ENCODE data around the gene CEP170B. TPM values are rescaled to one million over a fixed set of nuclear protein-coding genes. Genes with fewer than 3 reads are reported as not detected.
A peak's percentile ranks its signal among the peaks of the same experiment; 100 is the strongest.

The CEP170B gene
- total RNA-seq, 2 experiments from 2014 or later = 5.7 to 6.3 TPM

DNA sequence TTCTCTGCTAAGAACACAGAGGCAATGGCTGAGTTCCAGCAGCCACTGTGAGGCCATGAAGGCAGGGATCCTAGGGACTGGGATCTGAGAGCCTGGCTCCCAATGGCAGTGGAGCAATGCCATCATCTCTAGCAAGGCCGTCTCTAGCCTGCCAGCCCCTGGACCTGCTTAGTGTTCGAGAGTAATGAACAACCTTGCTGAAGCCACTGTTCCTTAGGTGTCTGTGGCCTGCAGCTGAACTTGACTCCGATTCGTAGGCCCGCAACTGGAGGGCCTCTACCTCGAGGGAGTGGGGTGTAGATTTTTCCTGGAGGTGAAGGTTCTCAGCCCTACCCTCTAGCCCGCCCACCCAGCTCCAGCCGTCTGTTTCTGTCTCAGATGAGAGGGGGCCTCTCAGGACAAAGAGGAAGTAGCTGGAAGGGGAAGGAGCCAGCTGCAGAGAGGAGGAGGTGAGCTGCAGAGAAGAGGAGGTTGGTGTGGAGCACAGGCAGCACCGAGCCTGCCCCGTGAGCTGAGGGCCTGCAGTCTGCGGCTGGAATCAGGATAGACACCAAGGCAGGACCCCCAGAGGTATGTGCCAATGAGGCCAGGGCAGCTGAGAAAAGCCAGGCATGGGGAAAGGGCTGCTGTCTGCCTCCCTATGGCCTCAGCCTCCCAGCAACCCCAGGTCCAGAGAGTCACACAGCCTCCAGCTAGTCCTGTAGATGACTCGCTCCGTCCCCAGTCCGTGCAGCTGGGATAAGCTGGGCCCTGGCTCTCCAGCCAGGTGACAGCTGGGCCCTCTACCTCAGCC is 59.5 kb downstream of the CEP170B start, which contains the start of gene PLD4:
Gene PLD4 (plus strand): TSS at position 459 of the 793 bp plus-strand sequence. CDS start 2,262 bp downstream, outside the sequence.
- ATAC-seq (ENCODE audit: low read depth) (no peak), DNase-seq (no peak)
- Mint-ChIP-seq H3K36me3 (no peaks in the 10 kb centered on the region), H3K27me3 (peaks cover 3% of the 10 kb centered on the region), H3K27ac (no peak within 1 kb of the TSS), H3K4me3 (no peak within 1 kb of the TSS), H3K9me3 (peaks cover 4% of the 10 kb centered on the region), H3K4me1 (no peaks in the 10 kb centered on the region)
- POLR2A ChIA-PET = no interaction called here

DNA sequence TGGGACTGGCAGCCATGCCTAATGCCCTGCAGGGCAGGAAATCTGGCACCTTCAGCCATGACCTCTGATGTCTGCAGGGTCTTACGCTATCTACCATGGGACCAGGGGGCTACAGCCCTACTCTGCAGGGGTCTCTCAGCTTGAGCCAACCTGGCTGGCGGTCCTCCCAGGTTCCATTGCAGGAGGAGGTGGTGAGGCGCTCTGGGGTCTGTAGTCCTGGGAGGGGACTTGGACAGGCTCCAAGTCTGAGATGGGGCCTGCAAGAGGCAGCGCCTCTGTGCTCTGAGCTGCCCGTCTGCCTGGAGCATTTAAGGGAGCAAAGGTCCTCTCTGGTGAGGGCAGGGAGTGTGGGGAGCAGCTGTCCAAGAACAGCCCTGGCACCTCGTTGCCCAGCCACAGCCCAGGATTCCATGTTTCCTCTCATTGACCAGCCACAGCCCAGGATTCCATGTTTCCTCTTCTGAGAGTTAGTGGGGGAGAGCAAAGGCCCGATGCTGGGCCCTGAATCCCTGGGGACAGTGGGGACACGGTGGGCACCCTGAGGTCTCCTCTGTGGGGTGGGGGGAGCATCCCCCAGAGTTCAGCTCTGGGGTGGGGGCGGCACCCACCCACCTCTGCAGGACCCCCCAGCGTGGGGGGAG is 60.3 kb downstream of the CEP170B start:
- DNase-seq = no peak
- H3K4me1 Mint-ChIP-seq = no peaks in the 10 kb centered on the region
- H3K27ac Mint-ChIP-seq = no peak overlapping the region
- POLR2A ChIA-PET = no interaction called here
- peaks cover 3% of the 10 kb centered on the region for H3K27me3 Mint-ChIP-seq
- ATAC-seq (ENCODE audit: low read depth) = no peak
- no peak overlapping the region for H3K4me3 Mint-ChIP-seq
- no peaks in the 10 kb centered on the region for H3K36me3 Mint-ChIP-seq
- peaks cover 4% of the 10 kb centered on the region for H3K9me3 Mint-ChIP-seq

DNA sequence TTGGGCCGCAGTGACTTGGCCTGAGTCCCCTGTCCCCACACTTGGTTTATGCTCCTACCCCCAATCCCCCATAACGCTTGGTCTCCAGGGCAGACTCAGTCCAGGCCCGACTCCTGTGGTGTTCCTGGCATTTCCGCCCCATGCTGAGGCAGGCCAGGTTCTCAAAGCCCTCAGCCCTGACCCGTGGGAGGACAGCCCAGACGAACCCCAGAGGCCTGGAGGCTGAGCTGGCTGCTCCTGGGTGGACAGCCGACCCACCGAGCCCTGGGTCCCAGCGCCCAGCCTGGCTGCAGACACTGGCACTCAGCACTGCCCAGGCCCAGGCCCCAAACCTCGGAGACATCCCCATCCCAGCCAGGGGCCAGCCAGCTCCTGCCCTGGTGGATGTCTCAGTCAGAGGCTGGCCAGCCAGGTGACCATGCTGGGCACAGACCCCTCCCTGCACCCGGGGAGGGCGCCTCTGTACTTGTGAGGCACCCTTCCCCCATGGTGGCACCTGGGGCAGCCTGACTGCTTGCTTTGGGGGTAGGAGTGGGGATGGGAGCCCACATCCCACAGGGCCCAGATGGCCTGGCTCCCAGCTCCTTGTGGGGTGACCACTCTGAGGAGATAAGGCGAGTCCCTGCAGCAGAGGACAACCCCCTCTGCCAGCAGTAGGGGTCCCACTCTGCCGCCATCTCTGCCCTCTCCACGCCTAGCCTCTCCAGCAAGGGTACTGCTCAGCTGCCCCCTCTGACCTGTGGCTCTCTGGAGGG is 61.0 kb downstream of the CEP170B start:
- ATAC-seq (ENCODE audit: low read depth) (no peak), DNase-seq (no peak)
- peaks cover 4% of the 10 kb centered on the region for H3K9me3 Mint-ChIP-seq

DNA sequence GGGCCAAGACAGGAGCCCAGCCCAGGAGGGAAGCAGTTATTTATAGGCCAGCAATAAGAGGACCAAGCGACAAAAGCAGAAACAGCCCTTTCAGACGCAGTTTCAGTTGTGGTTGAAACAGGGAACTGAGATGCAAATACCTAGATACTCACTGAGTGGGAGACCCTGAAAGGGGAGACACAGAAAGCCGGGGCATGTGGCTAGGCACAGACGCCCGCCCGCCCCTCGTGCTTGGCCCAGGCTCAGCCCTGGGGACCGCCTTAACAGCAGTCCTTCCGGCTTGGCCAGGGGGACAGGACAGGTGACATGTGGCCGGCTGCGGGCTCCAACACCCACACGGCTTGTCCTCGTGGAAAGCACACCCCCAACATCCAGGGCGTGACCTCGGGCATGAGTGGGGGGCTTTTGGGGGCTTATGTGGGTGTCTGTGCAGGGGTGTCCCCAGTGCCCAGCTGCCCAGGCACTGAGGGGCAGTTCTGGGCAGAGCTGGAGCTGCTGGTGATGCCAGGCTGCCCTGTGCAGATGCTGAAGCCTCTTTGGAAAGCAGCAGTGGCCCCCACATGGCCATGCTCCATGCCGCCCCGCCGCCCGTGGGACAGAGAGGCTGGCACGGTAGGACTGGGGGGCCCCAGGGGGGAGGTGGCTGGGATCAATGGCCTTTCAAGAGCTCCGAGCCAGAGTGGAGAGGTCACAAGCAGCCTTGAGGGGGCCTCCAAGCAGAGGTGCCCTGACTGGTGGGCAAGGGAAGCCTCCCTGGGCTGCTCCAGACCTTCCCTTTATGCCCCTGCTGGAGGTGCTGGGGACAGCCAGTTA is 61.8 kb downstream of the CEP170B start:
- no peak overlapping the region for H3K27ac Mint-ChIP-seq
- no peaks in the 10 kb centered on the region for H3K36me3 Mint-ChIP-seq
- DNase-seq = no peak
- no peak overlapping the region for H3K4me3 Mint-ChIP-seq
- no peaks in the 10 kb centered on the region for H3K27me3 Mint-ChIP-seq
- H3K9me3 Mint-ChIP-seq = peaks cover 4% of the 10 kb centered on the region
- ATAC-seq (ENCODE audit: low read depth) = peak; percentile 20
- no peaks in the 10 kb centered on the region for H3K4me1 Mint-ChIP-seq
- POLR2A ChIA-PET = no interaction called here

More for the DNA sequence above, 61.0 kb downstream of the CEP170B start:
- no peak overlapping the region for H3K27ac Mint-ChIP-seq
- POLR2A ChIA-PET = no interaction called here
- no peaks in the 10 kb centered on the region for H3K4me1 Mint-ChIP-seq
- no peak overlapping the region for H3K4me3 Mint-ChIP-seq
- no peaks in the 10 kb centered on the region for H3K36me3 Mint-ChIP-seq
- H3K27me3 Mint-ChIP-seq = peaks cover 3% of the 10 kb centered on the region

DNA sequence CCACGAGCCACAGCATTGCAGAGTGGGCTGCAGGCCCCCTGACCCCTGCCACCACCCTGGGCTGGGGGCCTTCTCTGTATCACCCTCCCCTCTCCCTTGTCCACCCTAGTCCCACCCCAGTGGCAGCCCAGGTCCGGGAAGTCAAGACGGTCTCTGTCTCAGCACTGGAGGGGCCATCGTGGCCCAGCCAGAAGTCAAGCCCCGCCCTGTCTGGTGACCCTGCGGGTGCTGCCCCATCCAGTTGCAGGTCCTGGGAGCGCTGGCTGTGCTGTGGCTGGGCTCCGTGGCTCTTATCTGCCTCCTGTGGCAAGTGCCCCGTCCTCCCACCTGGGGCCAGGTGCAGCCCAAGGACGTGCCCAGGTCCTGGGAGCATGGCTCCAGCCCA is 62.4 kb downstream of the CEP170B start:
- Mint-ChIP-seq H3K4me1 (no peaks in the 10 kb centered on the region), H3K36me3 (no peaks in the 10 kb centered on the region), H3K9me3 (peaks cover 4% of the 10 kb centered on the region), H3K4me3 (no peak overlapping the region), H3K27ac (no peak overlapping the region), H3K27me3 (no peaks in the 10 kb centered on the region)
- ATAC-seq (ENCODE audit: low read depth) = no peak
- no peak for DNase-seq
- POLR2A ChIA-PET = no interaction called here

DNA sequence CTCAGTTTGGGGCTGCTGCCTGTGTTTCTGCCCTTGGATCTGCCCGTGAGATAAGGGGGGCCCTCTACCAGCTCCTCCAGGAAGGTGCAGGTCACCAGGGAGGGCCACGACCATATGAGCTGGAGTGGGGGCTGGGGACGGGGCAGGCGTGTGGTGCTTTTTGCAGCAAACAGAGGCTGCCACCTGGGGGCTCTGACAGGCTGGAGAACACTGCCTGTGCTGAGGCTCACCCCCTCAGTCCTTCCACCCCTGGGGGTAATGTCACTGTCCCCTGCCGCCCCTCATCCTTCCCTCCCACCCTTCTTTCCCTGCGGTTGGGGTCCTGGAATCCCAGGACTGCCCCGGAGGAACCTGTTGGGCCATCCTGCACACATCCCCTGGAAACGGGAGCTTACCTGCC is 62.8 kb downstream of the CEP170B start:
- ATAC-seq (ENCODE audit: low read depth) (no peak), DNase-seq (no peak)
- H3K27ac Mint-ChIP-seq = no peak overlapping the region
- no peak overlapping the region for H3K4me3 Mint-ChIP-seq
- no peaks in the 10 kb centered on the region for H3K27me3 Mint-ChIP-seq
- H3K36me3 Mint-ChIP-seq = no peaks in the 10 kb centered on the region
- POLR2A ChIA-PET = no interaction called here
- peaks cover 4% of the 10 kb centered on the region for H3K9me3 Mint-ChIP-seq
- H3K4me1 Mint-ChIP-seq = no peaks in the 10 kb centered on the region

DNA sequence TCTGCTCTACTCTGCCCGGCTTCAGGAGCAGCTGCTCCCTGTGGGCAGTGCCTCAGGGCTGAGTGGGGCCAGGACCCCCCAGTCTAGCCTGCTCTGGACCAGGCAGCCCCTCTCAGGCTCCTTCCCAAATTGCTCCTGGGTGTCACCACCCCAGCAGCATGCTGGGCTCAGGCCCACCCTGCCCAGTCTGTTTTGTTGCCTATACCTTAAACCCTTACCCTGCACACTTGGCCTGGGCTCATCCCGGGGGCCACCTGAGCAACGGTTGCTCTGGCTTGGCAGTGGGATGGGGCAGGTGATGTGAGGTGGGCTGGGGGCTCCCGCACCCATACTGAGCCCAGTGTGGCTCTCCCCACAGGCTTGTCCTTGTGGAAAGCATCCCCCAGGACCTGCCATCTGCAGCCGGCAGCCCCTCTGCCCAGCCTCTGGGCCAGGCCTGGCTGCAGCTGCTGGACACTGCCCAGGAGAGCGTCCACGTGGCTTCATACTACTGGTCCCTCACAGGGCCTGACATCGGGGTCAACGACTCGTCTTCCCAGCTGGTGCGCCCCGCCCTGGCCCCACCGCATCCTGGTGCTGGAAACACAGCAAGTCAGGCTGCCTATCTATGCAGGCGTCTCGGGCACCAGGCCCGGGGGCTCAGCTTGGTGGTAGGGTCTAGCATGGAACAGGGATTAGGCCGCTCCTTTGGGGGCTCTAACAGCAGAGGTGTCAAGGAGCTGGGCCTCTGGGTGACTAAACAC is 63.5 kb downstream of the CEP170B start:
- POLR2A ChIA-PET = no interaction called here
- Mint-ChIP-seq H3K9me3 (peaks cover 4% of the 10 kb centered on the region), H3K27me3 (no peaks in the 10 kb centered on the region), H3K36me3 (no peaks in the 10 kb centered on the region), H3K27ac (no peak overlapping the region), H3K4me1 (no peaks in the 10 kb centered on the region), H3K4me3 (no peak overlapping the region)
- DNase-seq (no peak), ATAC-seq (ENCODE audit: low read depth) (no peak)

DNA sequence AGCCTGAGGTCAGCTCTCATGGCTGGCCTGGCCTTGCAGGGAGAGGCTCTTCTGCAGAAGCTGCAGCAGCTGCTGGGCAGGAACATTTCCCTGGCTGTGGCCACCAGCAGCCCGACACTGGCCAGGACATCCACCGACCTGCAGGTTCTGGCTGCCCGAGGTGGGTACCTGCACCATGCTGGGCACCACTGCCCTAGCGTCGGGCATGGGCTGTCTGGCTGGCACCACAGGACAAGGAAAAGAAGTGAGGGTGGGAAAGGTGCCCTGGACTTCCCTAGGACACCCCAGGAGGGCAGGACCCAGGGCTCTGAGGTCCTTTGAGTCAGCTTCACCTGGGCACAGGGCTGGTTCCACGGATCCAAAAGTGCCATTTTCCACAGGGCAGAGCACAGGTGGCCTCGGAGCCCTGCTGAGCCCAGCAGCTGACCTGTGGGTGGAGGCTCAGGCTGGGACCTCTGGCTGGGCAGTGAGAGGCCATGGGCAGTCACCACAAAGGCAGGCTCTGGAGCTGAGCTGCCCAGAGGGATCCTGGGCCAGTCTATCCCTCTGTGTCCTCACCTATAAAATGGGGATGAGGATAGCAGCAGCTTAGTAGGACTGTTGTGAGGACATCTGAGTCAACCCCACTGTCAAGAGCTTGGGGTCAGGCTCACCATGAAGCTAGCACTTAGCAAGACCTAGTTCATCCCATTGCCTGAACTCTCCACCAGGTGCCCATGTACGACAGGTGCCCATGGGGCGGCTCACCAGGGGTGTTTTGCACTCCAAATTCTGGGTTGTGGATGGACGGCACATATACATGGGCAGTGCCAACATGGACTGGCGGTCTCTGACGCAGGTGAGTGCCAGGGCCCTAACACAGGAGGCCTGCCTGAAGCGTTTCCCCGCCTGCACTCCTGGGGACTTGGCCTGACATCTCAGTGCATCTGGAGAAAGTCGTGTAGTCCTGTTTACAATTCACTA is 64.5 kb downstream of the CEP170B start:
- no peak for DNase-seq
- no peaks in the 10 kb centered on the region for H3K36me3 Mint-ChIP-seq
- peaks cover under 1% of the 10 kb centered on the region for H3K4me1 Mint-ChIP-seq

DNA sequence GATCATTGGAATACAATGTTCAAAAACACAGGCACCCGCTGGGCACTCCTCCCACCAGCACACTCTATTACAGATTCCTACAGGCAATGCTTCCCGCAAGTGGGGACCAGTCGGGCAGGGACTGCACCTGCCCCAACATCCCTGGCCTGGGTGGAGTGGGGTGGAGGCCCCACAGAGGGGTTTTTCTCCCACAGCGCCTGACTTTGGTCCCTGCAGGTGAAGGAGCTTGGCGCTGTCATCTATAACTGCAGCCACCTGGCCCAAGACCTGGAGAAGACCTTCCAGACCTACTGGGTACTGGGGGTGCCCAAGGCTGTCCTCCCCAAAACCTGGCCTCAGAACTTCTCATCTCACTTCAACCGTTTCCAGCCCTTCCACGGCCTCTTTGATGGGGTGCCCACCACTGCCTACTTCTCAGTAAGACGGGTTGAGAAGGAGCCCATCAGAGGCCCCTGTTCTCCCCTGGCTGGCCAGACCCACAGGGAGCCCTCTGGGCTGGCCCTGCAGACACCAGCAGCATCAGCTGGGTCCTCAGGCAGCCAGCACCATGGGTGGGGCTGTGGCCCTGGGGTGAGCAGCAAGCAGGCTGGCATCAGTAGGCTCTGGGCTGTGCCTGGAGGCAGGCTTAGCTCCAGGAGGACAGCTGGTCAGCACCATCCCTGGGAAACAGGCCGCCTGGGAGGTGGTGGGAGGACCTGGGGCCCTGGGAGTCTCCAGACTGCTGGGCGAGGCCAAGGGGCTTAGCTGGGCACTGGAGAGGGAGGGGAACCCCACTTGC is 65.6 kb downstream of the CEP170B start:
- POLR2A ChIA-PET = no interaction called here
- ATAC-seq (ENCODE audit: low read depth) = no peak
- no peaks in the 10 kb centered on the region for H3K36me3 Mint-ChIP-seq
- peaks cover 2% of the 10 kb centered on the region for H3K4me1 Mint-ChIP-seq
- peak; percentile 35 for DNase-seq
- no peaks in the 10 kb centered on the region for H3K9me3 Mint-ChIP-seq
- no peak overlapping the region for H3K27ac Mint-ChIP-seq
- peaks cover 18% of the 10 kb centered on the region for H3K27me3 Mint-ChIP-seq
- no peak overlapping the region for H3K4me3 Mint-ChIP-seq

More for the DNA sequence above, 64.5 kb downstream of the CEP170B start:
- H3K4me3 Mint-ChIP-seq = no peak overlapping the region
- H3K9me3 Mint-ChIP-seq = no peaks in the 10 kb centered on the region
- no peak for ATAC-seq (ENCODE audit: low read depth)
- POLR2A ChIA-PET = no interaction called here
- peaks cover 7% of the 10 kb centered on the region for H3K27me3 Mint-ChIP-seq
- no peak overlapping the region for H3K27ac Mint-ChIP-seq

DNA sequence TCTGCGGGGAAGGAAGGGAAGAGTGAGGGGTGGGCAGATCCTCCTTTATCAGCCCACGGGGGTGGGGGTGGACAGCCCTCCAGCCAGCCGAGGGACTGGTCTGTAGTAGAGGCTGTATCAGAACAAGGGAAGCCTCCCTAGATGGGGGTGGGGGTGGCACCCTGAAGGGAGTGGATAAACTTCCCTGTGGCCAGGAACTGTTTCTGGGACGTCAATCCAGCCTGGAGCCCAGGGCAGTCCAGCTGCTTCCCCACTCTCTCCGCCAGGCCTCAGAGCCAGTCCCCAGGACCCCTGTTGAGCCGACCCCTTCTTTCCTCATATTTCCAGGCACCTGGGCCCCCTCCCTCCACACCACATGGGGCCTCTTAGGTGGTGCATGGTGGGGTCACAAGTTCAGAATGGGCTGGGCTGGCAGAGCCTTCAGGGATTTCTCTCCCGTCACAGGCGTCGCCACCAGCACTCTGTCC is 66.3 kb downstream of the CEP170B start:
- ATAC-seq (ENCODE audit: low read depth) (no peak), DNase-seq (no peak)
- POLR2A ChIA-PET = no interaction called here

More for the DNA sequence above, 66.3 kb downstream of the CEP170B start:
- Mint-ChIP-seq H3K9me3 (no peaks in the 10 kb centered on the region), H3K4me3 (no peak overlapping the region), H3K27me3 (peaks cover 19% of the 10 kb centered on the region), H3K27ac (no peak overlapping the region), H3K36me3 (no peaks in the 10 kb centered on the region), H3K4me1 (peaks cover 2% of the 10 kb centered on the region)
